K562 (cell line): ENCODE data around the gene LRP2BP. TPM values are rescaled to one million over a fixed set of nuclear protein-coding genes. Genes with fewer than 3 reads are reported as not detected.
"Not testable (repeated sequence)": the region's sequence is repeated elsewhere in the genome, so short reads cannot be mapped to it uniquely, and the experiment has no call there.

Experiments used
- ATAC-seq: fragments of 200-7000 bp; cut with Tn5 transposase; 3 replicates; pipeline ENCODE4 v1.9.1; 2020; ENCODE audit warnings: moderate library complexity
- BruUV-seq: library from RNA; stranded (reverse); fragments of 400-500 nt; replicated peaks from 2 replicates; lab custom pipeline; 2021; lab: Mats Ljungman, UMichigan
- CTCF ChIA-PET: fragments of 300-600 bp; formaldehyde crosslinking; extraction: SDS; loops from one replicate; lab custom pipeline; 2021; ENCODE audit warnings: low intra/inter-chr PET ratio; lab: Yijun Ruan, JAX
- POLR2A ChIA-PET: fragments of 300-600, 350-650 bp; sonication (Branson Sonifier 250); formaldehyde crosslinking; extraction: SDS; loops from one replicate; lab custom pipeline; 2021; ENCODE audit warnings: antibody characterized with exemption, inconsistent platforms; lab: Yijun Ruan, JAX
- DNase-seq, 4 experiments: peaks; one replicate each; pipeline versions ENCODE4 v3.0.0 to v3.0.0-alpha.2; 2011 to 2018; ENCODE audit warnings: low spot score in 3 of 4, mixed read lengths in 3 of 4; ENCODE audit errors: extremely low read depth in 1 of 4
- FAIRE-seq: peaks from 2 replicates; lab custom pipeline; 2011; peaks lifted over from hg19 to GRCh38; lab: Jason Lieb, UNC
- H2AFZ ChIP-seq: 2 replicates; pipeline ENCODE4 v1.6.0; 2011; ENCODE audit warnings: low read depth, low read length, control low read depth, inconsistent platforms
- H3K27ac ChIP-seq: fragments of 200-600 bp; 3 replicates; pipeline ENCODE4 v1.8.0; 2011; ENCODE audit warnings: low read depth, mild to moderate bottlenecking, control low read depth, inconsistent platforms, low read length, moderate library complexity, mixed read lengths; ENCODE audit errors: extremely low read depth
- H3K27me3 ChIP-seq, 2 experiments: fragments of 300-600 bp in 1 of 2; 2 replicates in 1 of 2; 3 replicates in 1 of 2; pipeline versions ENCODE4 v1.6.0 to v1.8.0; 2011; ENCODE audit warnings: inconsistent platforms in 2 of 2, low read length in 2 of 2, mild to moderate bottlenecking in 1 of 2, mixed read lengths in 1 of 2, moderate library complexity in 1 of 2; ENCODE audit not compliant: control insufficient read depth in 2 of 2, insufficient read depth in 2 of 2
- H3K36me3 ChIP-seq: fragments of 300-600 bp; 3 replicates; pipeline ENCODE4 v1.8.0; 2011; ENCODE audit warnings: mild to moderate bottlenecking, low read length, inconsistent platforms; ENCODE audit not compliant: control insufficient read depth, insufficient read depth
- H3K4me1 ChIP-seq, 2 experiments: fragments of 200-600 bp in 1 of 2; replicated peaks in 1 of 2; 2 replicates in 1 of 2; 3 replicates in 1 of 2; pipeline versions ENCODE4 v1.5.1 to v1.8.0; 2011; ENCODE audit warnings: inconsistent platforms in 2 of 2, low read length in 2 of 2, mild to moderate bottlenecking in 1 of 2, mixed read lengths in 1 of 2, moderate library complexity in 1 of 2; ENCODE audit not compliant: control insufficient read depth in 2 of 2, insufficient read depth in 2 of 2
- H3K4me2 ChIP-seq: 2 replicates; pipeline ENCODE4 v1.6.1; 2011; ENCODE audit warnings: low read length, control low read depth, inconsistent platforms, mixed read lengths; ENCODE audit not compliant: insufficient read depth
- H3K4me3 ChIP-seq: fragments of 200-600 bp; sonication (generic), shearing (Covaris generic); 2 replicates; pipeline ENCODE4 v1.5.1; 2016; ENCODE audit warnings: control low read depth, inconsistent platforms
- H3K79me2 ChIP-seq: fragments of 200-600 bp; 3 replicates; pipeline ENCODE4 v1.8.0; 2011; ENCODE audit warnings: low read length, inconsistent platforms; ENCODE audit not compliant: control insufficient read depth, insufficient read depth
- H3K9ac ChIP-seq, 2 experiments: 2 replicates each; pipeline versions ENCODE4 v1.6.0 to v1.6.1; 2011; ENCODE audit warnings: low read depth in 2 of 2, low read length in 2 of 2, control low read depth in 1 of 2, inconsistent platforms in 1 of 2, mild to moderate bottlenecking in 1 of 2, mixed read lengths in 1 of 2; ENCODE audit not compliant: insufficient read depth in 1 of 2
- H3K9me1 ChIP-seq: one replicate; pipeline ENCODE4 v1.6.0; 2011; ENCODE audit warnings: inconsistent platforms, mild to moderate bottlenecking, low read length, moderate library complexity; ENCODE audit not compliant: control insufficient read depth, insufficient read depth
- H3K9me3 ChIP-seq: replicated peaks from 2 replicates; pipeline ENCODE4 v1.5.1; 2011; ENCODE audit warnings: low read depth, low read length, inconsistent platforms; ENCODE audit not compliant: control insufficient read depth, insufficient read depth
- H4K20me1 ChIP-seq: replicated peaks from 2 replicates; pipeline ENCODE4 v1.6.1; 2011; ENCODE audit warnings: low read length, inconsistent platforms, mixed read lengths; ENCODE audit not compliant: control insufficient read depth, insufficient read depth
- CAMTA2 ChIP-seq: fragments of 250-450 bp; sonication (Bioruptor Pico); conservative IDR thresholded peaks from 2 replicates; pipeline ENCODE4 v1.5.1; 2022
- CBX3 ChIP-seq, 2 experiments: IDR thresholded peaks; 1 replicate in 1 of 2; 2 replicates in 1 of 2; pipeline ENCODE4 v1.6.1; 2012; ENCODE audit warnings: inconsistent platforms in 2 of 2, low read length in 2 of 2, borderline replicate concordance in 1 of 2, control low read depth in 1 of 2
- HLTF ChIP-seq: fragments of 450-650 bp; IDR thresholded peaks from 2 replicates; pipeline ENCODE4 v1.6.1; 2016
- STAT6 ChIP-seq: sonication (generic); formaldehyde crosslinking; IDR thresholded peaks from 2 replicates; pipeline ENCODE4 v1.8.1; 2023; ENCODE audit warnings: mild to moderate bottlenecking, missing genetic modification reagents
- ZNF592 ChIP-seq: fragments of 450-650 bp; IDR thresholded peaks from 2 replicates; pipeline ENCODE4 v1.6.1; 2017; ENCODE audit warnings: antibody characterized with exemption, mild to moderate bottlenecking
- WGBS: fragments of 100-300 bp; shearing (Covaris generic); methylation state at CpG from one replicate; pipeline ENCODE4 v1.1.6; 2016; ENCODE audit warnings: low coverage, mixed read lengths; ENCODE audit not compliant: insufficient coverage; ENCODE audit errors: missing lambda C conversion rate; 5-methylcytosine and 5-hydroxymethylcytosine counted together
- in situ Hi-C: fragments of 300-500 bp; cut with MboI; formaldehyde crosslinking; loops from 4 replicates; pipeline ENCODE4 v1.15.0; 2018; ENCODE audit warnings: inconsistent platforms, mixed read lengths
- intact Hi-C: fragments of 100-400 bp; cut with micrococcal nuclease; formaldehyde crosslinking; loops from 2 replicates; pipeline ENCODE4 v1.14.2; 2022
- polyA plus RNA-seq, 8 experiments: library from polyadenylated mRNA; depleted of rRNA in 4 of 8; stranded (reverse) in 5 of 8; unstranded in 3 of 8; fragments of >200 nt; fragmentation: Nextera tagmentation in 2 of 8; fragmentation: Illumina TruSeq in 1 of 8; extraction: Ambion mirVana in 2 of 8; extraction: Trizol in 1 of 8; gene quantifications; 2 replicates each; pipeline versions ENCODE4 v1.2.1 to v1.2.3, GENCODE V29; 2011 to 2014; ENCODE audit warnings: inconsistent platforms in 1 of 8, missing spikeins in 1 of 8
- total RNA-seq, 7 experiments: library from RNA; depleted of rRNA in 6 of 7; stranded (reverse); fragments of >200 nt in 6 of 7; fragmentation: Illumina TruSeq in 2 of 7; extraction: Trizol in 2 of 7; gene quantifications; 2 replicates each; pipeline versions ENCODE4 v1.2.1 to v1.2.3, GENCODE V29; 2011 to 2021; ENCODE audit warnings: low replicate concordance in 1 of 7

LRP2BP gene
- total and polyA plus RNA-seq, 9 of the 15 experiments (the other 6 are each of a cell fraction or from before 2014, with no cell fraction given) = 0.42 to 2.1 (median 0.62) TPM

GRCh38 chr4:185329879-185330510, 65.7 kb downstream of the LRP2BP start:
- H3K4me2 ChIP-seq, H3K79me2 ChIP-seq, POLR2A ChIA-PET, H3K36me3 ChIP-seq, H3K27me3 ChIP-seq, H3K9me1 ChIP-seq, H3K4me3 ChIP-seq, H4K20me1 ChIP-seq, H3K9me3 ChIP-seq, H3K27ac ChIP-seq, FAIRE-seq, CTCF ChIA-PET, H3K9ac ChIP-seq, in situ Hi-C loops, ATAC-seq, intact Hi-C loops, H3K4me1 ChIP-seq, BruUV-seq, H2AFZ ChIP-seq, DNase-seq: not testable (repeated sequence)
- WGBS = 97% methylated on average over 2 of the region's 2 CpGs
- peak; percentile 63; the same call in 1 of the 2 replicates for TF ChIP-seq HLTF

GRCh38 chr4:185328586-185328985, 67.1 kb downstream of the LRP2BP start:
- CTCF ChIA-PET = no interaction called here
- no peak overlapping the region for H3K4me2 ChIP-seq
- no peak overlapping the region for H3K27ac ChIP-seq
- H4K20me1 ChIP-seq = no peaks in the 10 kb centered on the region
- no peaks in the 10 kb centered on the region for H3K4me1 ChIP-seq
- TF ChIP-seq CBX3 (IDR thresholded peaks at IDR 0.05; ENCODE audit: borderline replicate concordance in 1 of 2, low read length in 2 of 2) (no peak), ZNF592 (no peak), STAT6 (CRISPR knock-in tag) (no peak), CAMTA2 (CRISPR knock-in tag) (no peak)
- no peak for DNase-seq
- H3K36me3 ChIP-seq = peaks cover 4% of the 10 kb centered on the region; the same call in 2 of the 3 replicates
- POLR2A ChIA-PET = no interaction called here
- H2AFZ ChIP-seq = no peak overlapping the region
- intact Hi-C loops = no loop called here
- peaks cover 7% of the 10 kb centered on the region; the same call in 1 of the 2 replicates for H3K9me3 ChIP-seq
- no peak overlapping the region for H3K9ac ChIP-seq
- H3K4me3 ChIP-seq = no peak overlapping the region
- WGBS = 78% methylated on average over 7 of the region's 7 CpGs
- no peaks in the 10 kb centered on the region for H3K79me2 ChIP-seq
- ATAC-seq = no peak
- no peaks in the 10 kb centered on the region for H3K9me1 ChIP-seq
- no peak for FAIRE-seq
- no peaks in the 10 kb centered on the region for H3K27me3 ChIP-seq
- BruUV-seq = no TSS peak
- in situ Hi-C loops = no loop called here
